KMS-11 (cell line): ENCODE data around the gene SMARCC1.
A peak's percentile ranks its signal among the peaks of the same experiment; 100 is the strongest.

Experiments
- H2AFZ ChIP-seq: fragments of 200-600 bp; sonication (generic); 2 replicates; pipeline ENCODE4 v1.6.1; 2016; ENCODE audit warnings: antibody characterized with exemption, mixed run types, low read depth
- H3K27ac ChIP-seq: fragments of 200-600 bp; sonication (generic); 2 replicates; pipeline ENCODE4 v1.6.1; 2016; ENCODE audit warnings: mild to moderate bottlenecking, mixed run types
- H3K27me3 ChIP-seq: fragments of 200-600 bp; sonication (generic); 2 replicates; pipeline ENCODE4 v1.6.1; 2017; ENCODE audit warnings: mild to moderate bottlenecking, low read depth, mixed run types, moderate library complexity; ENCODE audit not compliant: insufficient read depth
- H3K36me3 ChIP-seq: fragments of 200-600 bp; sonication (generic); 2 replicates; pipeline ENCODE4 v1.6.1; 2017; ENCODE audit warnings: mild to moderate bottlenecking, mixed run types; ENCODE audit not compliant: insufficient read depth
- H3K4me1 ChIP-seq: fragments of 200-600 bp; sonication (generic); 2 replicates; pipeline ENCODE4 v1.6.1; 2016; ENCODE audit warnings: mild to moderate bottlenecking, low read depth, mixed run types; ENCODE audit not compliant: poor library complexity, severe bottlenecking
- H3K4me2 ChIP-seq: fragments of 200-600 bp; sonication (generic); 2 replicates; pipeline ENCODE4 v1.7.0; 2016; ENCODE audit warnings: mild to moderate bottlenecking, mixed run types
- H3K4me3 ChIP-seq: fragments of 200-600 bp; sonication (generic); IDR thresholded peaks from 2 replicates; pipeline ENCODE4 v1.6.1; 2017; ENCODE audit warnings: low read depth, low read length, mixed read lengths; ENCODE audit not compliant: insufficient read depth
- H3K79me2 ChIP-seq: fragments of 200-600 bp; sonication (generic); 2 replicates; pipeline ENCODE4 v1.6.1; 2016; ENCODE audit warnings: low read depth, mixed run types; ENCODE audit not compliant: insufficient read depth
- H3K9ac ChIP-seq: fragments of 200-600 bp; sonication (generic); 2 replicates; pipeline ENCODE4 v1.6.1; 2016; ENCODE audit warnings: mild to moderate bottlenecking, mixed run types
- H4K20me1 ChIP-seq: fragments of 200-600 bp; sonication (generic); 2 replicates; pipeline ENCODE4 v1.6.1; 2016; ENCODE audit warnings: mild to moderate bottlenecking, mixed run types; ENCODE audit not compliant: insufficient read depth
- TF ChIP-seq, protein P1 (sequence below): fragments of 200-600 bp; sonication (generic); conservative IDR thresholded peaks from 2 replicates; pipeline ENCODE4 v1.6.1; 2017; ENCODE audit warnings: low read depth, mild to moderate bottlenecking, antibody characterized with exemption, low read length, moderate library complexity, mixed read lengths

Gene SMARCC1

GRCh38 chr3:47791193-47791855 is 9.6 kb upstream of the SMARCC1 start:
- Histone ChIP-seq H3K9ac (no peak overlapping the region), H2AFZ (no peak overlapping the region), H3K4me1 (no peaks in the 10 kb centered on the region), H3K27ac (no peak overlapping the region), H4K20me1 (no peaks in the 10 kb centered on the region), H3K4me3 (no peak overlapping the region), H3K79me2 (no peaks in the 10 kb centered on the region), H3K4me2 (no peak overlapping the region), H3K27me3 (no peaks in the 10 kb centered on the region), H3K36me3 (no peaks in the 10 kb centered on the region)
- TF ChIP-seq, protein P1, sequence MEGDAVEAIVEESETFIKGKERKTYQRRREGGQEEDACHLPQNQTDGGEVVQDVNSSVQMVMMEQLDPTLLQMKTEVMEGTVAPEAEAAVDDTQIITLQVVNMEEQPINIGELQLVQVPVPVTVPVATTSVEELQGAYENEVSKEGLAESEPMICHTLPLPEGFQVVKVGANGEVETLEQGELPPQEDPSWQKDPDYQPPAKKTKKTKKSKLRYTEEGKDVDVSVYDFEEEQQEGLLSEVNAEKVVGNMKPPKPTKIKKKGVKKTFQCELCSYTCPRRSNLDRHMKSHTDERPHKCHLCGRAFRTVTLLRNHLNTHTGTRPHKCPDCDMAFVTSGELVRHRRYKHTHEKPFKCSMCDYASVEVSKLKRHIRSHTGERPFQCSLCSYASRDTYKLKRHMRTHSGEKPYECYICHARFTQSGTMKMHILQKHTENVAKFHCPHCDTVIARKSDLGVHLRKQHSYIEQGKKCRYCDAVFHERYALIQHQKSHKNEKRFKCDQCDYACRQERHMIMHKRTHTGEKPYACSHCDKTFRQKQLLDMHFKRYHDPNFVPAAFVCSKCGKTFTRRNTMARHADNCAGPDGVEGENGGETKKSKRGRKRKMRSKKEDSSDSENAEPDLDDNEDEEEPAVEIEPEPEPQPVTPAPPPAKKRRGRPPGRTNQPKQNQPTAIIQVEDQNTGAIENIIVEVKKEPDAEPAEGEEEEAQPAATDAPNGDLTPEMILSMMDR: no peak

DNA sequence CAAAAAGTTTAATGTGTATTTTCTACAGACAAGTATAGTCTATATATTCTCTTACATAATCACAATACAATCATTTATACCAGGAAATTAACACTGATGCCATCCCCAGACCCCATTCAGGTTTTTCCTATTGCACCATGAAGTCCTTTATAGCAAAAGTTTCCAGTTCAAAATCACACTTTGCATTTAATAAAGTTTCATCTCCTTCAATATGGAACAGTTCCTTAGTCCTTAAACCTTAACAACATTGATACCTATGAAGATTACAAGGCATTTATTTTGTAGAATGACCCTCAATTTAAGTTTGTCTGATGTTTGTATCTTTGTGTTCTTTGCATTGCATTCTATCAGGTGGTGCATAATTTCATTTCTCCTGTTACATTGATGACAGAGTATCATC is 2.0 kb upstream of the SMARCC1 start:
- Histone ChIP-seq H3K36me3 (no peaks in the 10 kb centered on the region), H4K20me1 (no peaks in the 10 kb centered on the region), H3K27ac (no peak overlapping the region), H3K4me3 (no peak overlapping the region), H3K79me2 (peaks cover 26% of the 10 kb centered on the region), H3K9ac (no peak overlapping the region), H3K27me3 (no peaks in the 10 kb centered on the region), H3K4me1 (peaks cover 25% of the 10 kb centered on the region), H2AFZ (no peak overlapping the region), H3K4me2 (peak overlapping the region; percentile 9; the same call in 1 of the 2 replicates)
- TF ChIP-seq, protein P1: no peak

- Histone ChIP-seq H2AFZ (peak overlapping the region; percentile 52), H4K20me1 (no peaks in the 10 kb centered on the region), H3K4me1 (peaks cover 31% of the 10 kb centered on the region), H3K36me3 (no peaks in the 10 kb centered on the region), H3K4me2 (peak overlapping the region; percentile 86), H3K4me3 (no peak overlapping the region), H3K9ac (peak overlapping the region; percentile 81), H3K79me2 (peaks cover 36% of the 10 kb centered on the region), H3K27ac (peak overlapping the region; percentile 90), H3K27me3 (no peaks in the 10 kb centered on the region)
- TF ChIP-seq, protein P1: no peak
These were observed 984 bp upstream of the SMARCC1 start for GRCh38 chr3:47782446-47783308.

DNA sequence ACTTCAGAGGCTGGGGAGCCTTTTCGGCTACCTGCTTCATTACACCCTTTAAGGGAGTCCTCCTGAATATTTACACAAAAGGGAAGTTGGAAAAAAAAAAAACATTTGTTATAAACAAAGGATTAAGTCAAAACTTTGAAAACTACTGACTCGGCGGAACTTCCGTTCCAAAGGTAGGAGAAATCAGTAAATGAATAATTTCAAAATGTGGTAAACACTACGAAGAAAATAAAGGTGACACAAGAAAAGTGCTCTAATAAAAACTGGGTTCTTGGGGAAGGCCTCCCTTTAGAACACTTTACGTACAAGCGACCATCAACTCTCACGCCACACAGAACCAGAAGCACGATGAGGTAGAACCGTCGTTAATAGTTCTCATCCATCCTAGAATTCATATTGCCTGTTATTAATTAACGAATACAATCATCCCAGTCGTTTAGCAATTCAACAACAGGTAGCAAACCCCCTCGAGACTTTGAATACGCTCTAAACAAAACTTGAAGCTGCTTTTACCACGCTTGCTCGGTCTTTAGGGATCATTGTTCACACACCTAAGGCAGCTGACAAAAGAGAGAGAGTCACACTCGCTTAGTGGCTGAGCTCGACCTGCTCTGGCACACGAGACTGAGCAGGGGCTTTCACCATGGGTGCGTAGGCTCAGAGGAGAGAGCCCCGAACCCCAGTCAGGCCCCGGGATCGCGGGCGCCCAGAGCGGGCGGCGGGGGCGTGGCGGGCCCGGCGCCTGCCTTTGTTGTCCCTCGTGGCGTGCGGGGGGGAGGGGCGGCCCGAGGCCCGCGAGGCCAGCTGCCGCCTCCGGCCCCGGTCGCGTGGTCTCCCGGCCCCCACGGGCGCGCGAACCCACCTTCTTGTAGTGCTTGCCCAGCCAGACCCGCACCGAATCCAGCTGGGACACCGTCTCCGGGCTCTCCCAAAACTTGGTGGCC is 680 bp downstream of the SMARCC1 start:
- peak overlapping the region; percentile 81; the same call in 1 of the 2 replicates for H3K9ac ChIP-seq

More for the DNA sequence above, 680 bp downstream of the SMARCC1 start:
- TF ChIP-seq, protein P1: no peak
- no peaks in the 10 kb centered on the region for H4K20me1 ChIP-seq
- H3K27ac ChIP-seq: peak overlapping the region; percentile 90
- H3K79me2 ChIP-seq: peaks cover 51% of the 10 kb centered on the region
- H3K27me3 ChIP-seq: no peaks in the 10 kb centered on the region
- H3K4me2 ChIP-seq: peak overlapping the region; percentile 46
- peak overlapping the region; percentile 60 for H3K4me3 ChIP-seq
- peaks cover 31% of the 10 kb centered on the region for H3K4me1 ChIP-seq
- H2AFZ ChIP-seq: peak overlapping the region; percentile 54
- H3K36me3 ChIP-seq: no peaks in the 10 kb centered on the region
